HG02840 (cell line): ENCODE measurements around the gene COA6.

Source experiments
- ATAC-seq: cut with Tn5 transposase; IDR thresholded peaks from one replicate; pipeline ENCODE4 v1.9.1; 2021; ENCODE audit warnings: mild to moderate bottlenecking, moderate library complexity, moderate number of reproducible peaks; ENCODE audit not compliant: unreplicated experiment, low FRiP score

Gene COA6

DNA sequence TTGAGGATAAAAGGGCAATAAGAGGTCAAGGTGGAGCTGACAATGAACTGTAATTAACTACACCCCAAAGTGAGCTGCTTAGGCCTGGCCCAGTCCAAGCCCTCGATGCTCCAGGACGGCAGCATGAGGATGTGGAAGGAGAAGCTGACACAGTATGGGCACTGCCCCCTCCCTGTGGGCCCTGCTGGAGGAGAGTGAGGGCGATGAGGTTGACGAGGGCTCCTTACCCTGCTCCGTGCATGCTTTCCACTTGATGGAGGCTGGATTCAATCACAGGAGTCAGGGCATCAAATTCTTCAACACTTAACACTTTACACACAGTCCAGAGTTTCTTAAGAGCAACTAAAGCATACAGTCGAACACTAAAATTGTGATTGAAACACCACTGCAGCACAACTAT is 32.4 kb downstream of the COA6 start:
- ATAC-seq = no peak

DNA sequence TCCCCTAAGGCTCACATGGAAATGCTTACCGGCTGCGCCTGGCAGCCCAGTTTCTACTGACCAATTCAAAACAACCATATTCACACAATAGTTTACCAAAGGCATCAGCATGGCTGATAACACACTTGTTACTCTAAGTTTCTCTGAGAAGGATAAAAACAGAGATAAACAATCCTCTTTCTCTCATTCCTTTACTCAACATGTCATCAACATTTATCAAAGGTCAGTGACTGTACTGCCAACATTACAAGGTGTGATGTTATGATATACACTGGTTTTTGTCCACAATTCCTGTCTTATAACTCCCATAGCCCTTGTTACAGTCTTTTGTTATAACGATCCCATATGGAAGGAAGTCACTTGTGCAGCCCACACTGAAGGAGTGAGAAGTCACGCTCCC is 33.6 kb downstream of the COA6 start:
- no peak for ATAC-seq

DNA sequence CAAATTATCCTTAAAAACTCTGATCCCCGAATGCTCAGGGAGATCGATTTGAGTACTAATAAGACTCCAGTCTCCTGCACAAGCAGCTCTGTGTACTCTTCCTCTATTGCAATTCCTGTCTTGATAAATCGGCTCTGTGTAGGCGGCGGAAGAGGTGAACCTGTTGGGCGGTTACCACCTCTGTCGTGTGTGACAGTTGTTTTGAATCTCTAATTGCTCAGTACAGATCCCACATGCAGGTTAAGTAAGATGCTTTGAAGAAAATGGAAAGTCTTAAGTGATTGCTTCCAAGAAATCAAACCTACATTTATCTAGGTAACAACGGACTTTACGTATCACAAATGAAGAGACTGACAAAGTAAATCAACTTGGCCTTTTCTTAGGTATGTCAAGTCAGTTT is 35.5 kb downstream of the COA6 start:
- no peak for ATAC-seq

DNA sequence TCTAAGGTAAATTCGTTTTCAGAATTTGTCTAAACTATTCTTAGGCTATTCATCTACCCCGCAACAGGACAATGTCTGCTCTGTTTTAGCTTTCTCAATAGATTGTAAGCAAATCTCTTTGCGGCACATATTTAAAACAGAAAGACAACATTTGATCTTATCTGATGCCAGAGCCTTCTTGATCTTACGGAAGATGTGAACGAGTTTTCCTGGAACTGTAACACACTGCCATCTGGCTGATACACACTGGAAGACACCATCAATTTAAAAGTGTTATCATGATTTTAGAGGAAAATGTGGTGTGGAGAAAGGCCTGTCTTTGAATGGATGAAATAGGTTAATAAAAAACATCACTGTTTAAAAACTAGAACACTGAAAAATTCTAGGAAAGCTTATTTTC is 36.1 kb downstream of the COA6 start:
- ATAC-seq = no peak

DNA sequence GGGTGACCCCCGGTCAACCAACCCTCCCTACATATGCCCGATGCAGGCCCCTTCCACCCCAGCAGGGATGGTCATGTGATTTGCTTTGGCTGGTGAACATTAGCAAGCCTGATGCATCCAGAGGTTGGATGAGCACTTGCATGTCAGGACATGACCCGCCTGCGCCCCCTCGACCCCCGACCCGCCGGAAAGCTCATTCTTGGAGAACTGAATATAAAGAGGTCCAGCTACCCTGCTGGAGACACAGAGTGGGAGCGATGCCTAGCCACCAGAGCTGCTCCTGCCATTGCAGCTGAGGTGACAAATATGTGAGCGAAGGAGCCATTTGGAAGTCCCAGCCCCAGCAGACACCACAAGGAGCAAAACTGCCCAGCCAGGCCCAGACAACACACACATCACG is 39.6 kb downstream of the COA6 start:
- ATAC-seq = no peak

DNA sequence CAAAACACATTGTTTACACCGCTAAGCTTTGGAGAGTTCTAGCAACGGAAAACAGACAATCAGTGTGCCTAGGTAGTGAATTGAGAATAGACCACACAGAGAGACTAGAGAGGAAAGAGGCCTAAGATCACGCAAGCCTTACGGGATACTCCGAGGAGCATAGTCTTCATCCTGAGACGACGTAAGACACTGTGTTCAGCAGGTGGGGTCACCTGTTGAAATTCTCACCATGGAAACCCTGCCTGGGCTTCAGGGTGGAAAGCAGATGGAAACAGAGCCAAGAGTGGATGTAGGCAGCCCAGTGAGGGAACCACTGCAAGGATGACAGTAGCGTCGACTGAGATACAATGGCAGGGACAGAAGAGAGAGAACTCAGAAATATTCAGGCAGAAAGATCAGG is 40.2 kb downstream of the COA6 start:
- no peak for ATAC-seq

DNA sequence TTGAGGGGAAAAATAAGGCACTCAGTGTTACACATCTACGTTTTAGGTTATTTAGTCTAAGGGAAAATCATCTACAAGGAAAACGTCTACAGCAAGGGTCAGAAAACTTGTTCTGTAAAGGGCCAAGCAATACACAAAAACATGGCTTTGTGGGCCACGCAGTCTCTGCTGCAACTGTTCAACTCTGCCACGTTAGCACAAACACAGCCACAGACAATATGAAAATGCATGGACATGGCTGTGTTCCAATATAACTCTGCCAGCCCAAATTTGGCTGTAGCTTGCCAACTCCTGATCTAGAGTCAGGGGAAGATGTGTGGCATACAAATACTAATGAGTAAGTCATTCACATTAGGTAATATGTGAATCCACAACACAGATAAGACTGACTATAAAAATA is 40.7 kb downstream of the COA6 start:
- ATAC-seq = no peak

DNA sequence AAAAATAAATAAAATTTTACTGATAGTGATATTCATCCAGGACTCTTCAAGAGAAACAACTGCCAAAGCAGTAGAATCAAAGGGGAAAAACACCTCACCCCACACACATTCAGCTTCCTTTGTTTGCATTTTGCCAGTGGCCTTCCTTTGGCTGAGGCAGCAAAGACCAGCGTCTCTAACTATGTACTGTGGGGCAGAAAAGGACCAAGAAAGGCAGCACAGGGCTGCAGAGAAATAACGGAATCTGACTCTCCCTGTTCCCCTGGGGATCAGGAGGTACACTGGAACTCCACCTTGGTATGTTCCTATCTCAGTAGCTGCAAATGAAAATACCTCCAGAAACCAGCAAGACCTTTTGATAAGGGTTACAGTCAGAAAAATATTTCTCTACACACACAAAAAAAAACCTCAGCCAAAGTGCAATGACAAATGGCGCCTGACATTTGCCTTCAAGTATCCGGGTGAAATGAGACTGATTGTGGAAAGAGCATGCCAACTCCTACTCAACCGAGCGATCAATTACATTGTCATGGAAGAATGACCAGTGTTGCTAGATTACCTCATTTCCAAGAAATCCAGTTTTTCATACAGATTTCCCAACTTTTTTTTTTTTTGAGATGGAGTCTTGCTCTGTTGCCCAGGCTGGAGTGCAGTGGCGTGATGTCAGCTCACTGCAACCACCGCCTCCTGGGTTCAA is 54.8 kb downstream of the COA6 start:
- ATAC-seq = no peak

DNA sequence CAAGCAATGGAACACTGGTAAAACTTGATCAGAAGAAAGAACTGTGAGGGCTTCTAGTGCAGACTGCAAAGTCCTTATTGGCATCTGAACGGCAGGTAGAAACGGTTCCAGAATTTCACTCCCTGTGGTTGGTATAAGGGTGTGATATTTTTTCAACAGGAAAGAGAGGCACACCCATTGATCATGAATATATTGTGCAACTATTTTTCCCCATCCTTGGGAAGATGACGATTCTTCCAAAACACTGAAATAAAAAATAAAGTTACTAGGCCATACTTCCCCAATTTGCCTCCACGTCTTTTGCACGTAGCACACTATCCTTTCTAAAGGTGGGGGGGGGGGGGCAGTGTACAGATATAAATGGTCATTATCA is 56.2 kb downstream of the COA6 start:
- ATAC-seq = no peak

DNA sequence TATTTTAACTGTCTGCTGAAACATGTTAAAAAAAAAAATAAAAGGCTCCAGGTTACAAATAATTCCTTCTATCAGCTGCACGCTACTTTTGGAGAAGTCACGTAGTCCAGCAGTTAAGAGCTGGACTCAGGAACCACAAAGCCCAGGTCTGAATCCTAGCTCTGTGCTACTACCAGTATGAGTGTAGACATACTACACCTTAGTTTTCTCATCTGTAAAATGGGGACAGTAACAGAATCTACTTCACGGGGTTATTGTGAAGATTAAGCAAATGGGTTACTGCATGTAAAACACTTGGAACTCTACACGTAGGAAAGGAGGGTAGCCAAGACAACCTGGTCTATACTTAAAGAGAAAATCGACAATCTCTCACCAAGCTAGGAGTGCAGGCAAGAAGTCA is 57.4 kb downstream of the COA6 start:
- ATAC-seq = no peak

DNA sequence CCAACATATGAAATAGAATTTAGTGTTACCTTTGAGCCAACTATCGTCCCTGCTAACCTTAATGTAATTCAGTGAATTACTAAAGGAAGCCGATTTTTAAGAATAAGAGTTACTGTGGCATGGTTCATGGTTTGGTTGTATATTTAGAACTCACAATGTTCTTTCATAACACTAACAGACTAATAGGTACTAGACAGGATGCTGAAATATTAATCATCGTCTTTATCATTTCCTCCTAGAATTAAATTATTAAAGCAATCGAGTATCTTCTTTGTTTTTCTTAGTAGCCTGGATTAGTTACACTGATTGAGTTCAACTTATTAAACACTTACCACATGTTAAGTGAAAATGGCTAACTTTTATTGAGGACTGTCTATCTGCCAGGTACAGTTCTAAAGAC is 58.0 kb downstream of the COA6 start:
- no peak for ATAC-seq

DNA sequence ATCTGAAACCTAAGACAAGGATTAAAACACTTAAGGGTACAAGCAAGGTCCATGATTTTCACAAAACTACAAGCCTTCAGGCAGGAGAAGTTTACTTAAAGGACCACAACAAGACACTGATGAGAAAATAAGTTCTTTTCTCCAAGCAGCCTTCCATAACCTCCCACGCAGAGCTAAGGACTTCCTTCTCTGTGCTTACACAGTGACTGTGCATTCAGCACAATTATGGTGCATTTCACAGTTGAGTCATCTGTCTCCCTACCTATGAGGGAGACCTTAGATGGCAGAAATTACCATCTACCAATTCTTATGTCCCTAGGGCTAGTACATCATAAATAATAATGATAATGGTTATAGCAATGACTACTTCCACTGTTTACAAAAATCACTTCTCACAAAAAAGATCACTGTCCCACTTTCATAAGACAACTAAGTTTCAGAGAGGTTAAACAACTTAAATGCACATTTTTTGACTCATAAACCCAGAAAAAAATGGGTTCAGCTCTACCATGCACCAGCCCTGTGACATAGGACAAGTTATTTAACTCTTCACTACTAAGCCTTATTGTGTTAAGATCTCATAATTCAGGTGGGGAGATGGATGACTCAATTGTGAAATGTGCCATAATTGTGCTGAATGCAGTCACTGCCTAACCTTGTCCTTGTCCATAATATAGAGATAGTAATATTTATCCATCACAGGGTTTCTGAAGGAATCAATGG is 60.5 kb downstream of the COA6 start:
- no peak for ATAC-seq
